HepG2 (cell line): Measurements from ENCODE around the gene AHR.

Source experiments
- CTCF ChIP-seq: sonication (generic); formaldehyde crosslinking; IDR thresholded peaks from 2 replicates; pipeline ENCODE4 v1.5.0; 2020; ENCODE audit warnings: mild to moderate bottlenecking, missing genetic modification reagents, moderate library complexity
- MXI1 ChIP-seq: IDR thresholded peaks from 3 replicates; pipeline ENCODE4 v1.6.1; 2012; ENCODE audit warnings: low read depth, low read length, inconsistent platforms, borderline replicate concordance
- POLR2A ChIP-seq, 2 experiments: IDR thresholded peaks; 2 replicates each; pipeline ENCODE4 v1.6.1; 2011; ENCODE audit warnings: low read depth in 2 of 2, low read length in 2 of 2, mild to moderate bottlenecking in 1 of 2, moderate library complexity in 1 of 2; ENCODE audit not compliant: insufficient read depth in 1 of 2
- RNF219 ChIP-seq: sonication (generic); formaldehyde crosslinking; IDR thresholded peaks from 2 replicates; pipeline ENCODE4 v1.5.0; 2020; ENCODE audit warnings: mild to moderate bottlenecking, missing genetic modification reagents
- ZNF235 ChIP-seq: sonication (generic); formaldehyde crosslinking; IDR thresholded peaks from 2 replicates; pipeline ENCODE4 v1.8.1; 2023; ENCODE audit warnings: mild to moderate bottlenecking, missing genetic modification reagents, borderline replicate concordance
- ZNF609 ChIP-seq: sonication (generic); formaldehyde crosslinking; IDR thresholded peaks from 2 replicates; pipeline ENCODE4 v1.4.0; 2020; ENCODE audit warnings: mild to moderate bottlenecking, missing genetic modification reagents, borderline replicate concordance

- TF ChIP-seq ZNF609 (CRISPR knock-in tag): no peak
- no peak for TF ChIP-seq RNF219 (CRISPR knock-in tag)
- TF ChIP-seq POLR2A (IDR thresholded peaks at IDR 0.05; ENCODE audit: insufficient read depth in 1 of 2, low read depth in 2 of 2, low read length in 2 of 2): no peak
- TF ChIP-seq CTCF (CRISPR knock-in tag): no peak
- no peak for TF ChIP-seq MXI1
- TF ChIP-seq ZNF235 (CRISPR knock-in tag): no peak
Observed at GRCh38 chr7:17318146-17318545, 19.7 kb downstream of the AHR start.
